HEK293 (cell line): Measurements from ENCODE around the gene DPYSL3.

Source experiments
- GLIS1 ChIP-seq: fragments of 450-650 bp; formaldehyde crosslinking; IDR thresholded peaks from 2 replicates; pipeline ENCODE4 v1.5.1; 2016; ENCODE audit warnings: missing biosample characterization, missing genetic modification characterization
- YY1 ChIP-seq: fragments of 450-650 bp; formaldehyde crosslinking; IDR thresholded peaks from 2 replicates; pipeline ENCODE4 v1.5.1; 2018; ENCODE audit warnings: missing biosample characterization, missing genetic modification characterization
- YY2 ChIP-seq: fragments of 450-650 bp; formaldehyde crosslinking; IDR thresholded peaks from 2 replicates; pipeline ENCODE4 v1.5.1; 2016; ENCODE audit warnings: missing biosample characterization, missing genetic modification characterization
- ZBTB17 ChIP-seq: fragments of 450-650 bp; formaldehyde crosslinking; IDR thresholded peaks from 2 replicates; pipeline ENCODE4 v1.5.1; 2016; ENCODE audit warnings: missing biosample characterization, missing genetic modification characterization
- ZBTB8A ChIP-seq: fragments of 450-650 bp; formaldehyde crosslinking; IDR thresholded peaks from 2 replicates; pipeline ENCODE4 v1.5.1; 2016; ENCODE audit warnings: missing biosample characterization, missing genetic modification characterization
- ZNF302 ChIP-seq: fragments of 450-650 bp; formaldehyde crosslinking; IDR thresholded peaks from 2 replicates; pipeline ENCODE4 v1.5.1; 2016; ENCODE audit warnings: missing biosample characterization, missing genetic modification characterization, low read depth
- ZNF311 ChIP-seq: fragments of 450-650 bp; formaldehyde crosslinking; IDR thresholded peaks from 2 replicates; pipeline ENCODE4 v1.5.1; 2017; ENCODE audit warnings: missing biosample characterization, missing genetic modification characterization, borderline replicate concordance
- ZNF623 ChIP-seq: fragments of 450-650 bp; formaldehyde crosslinking; IDR thresholded peaks from 2 replicates; pipeline ENCODE4 v1.5.1; 2016; ENCODE audit warnings: missing biosample characterization, missing genetic modification characterization
- TF ChIP-seq, protein P1 (sequence below): fragments of 450-650 bp; formaldehyde crosslinking; IDR thresholded peaks from 2 replicates; pipeline ENCODE4 v1.5.1; 2016; ENCODE audit warnings: missing biosample characterization, missing genetic modification characterization
- TF ChIP-seq, protein P2 (sequence below): fragments of 450-650 bp; formaldehyde crosslinking; IDR thresholded peaks from 2 replicates; pipeline ENCODE4 v1.5.1; 2016; ENCODE audit warnings: missing biosample characterization, missing genetic modification characterization
- TF ChIP-seq, protein P3 (sequence below): fragments of 450-650 bp; formaldehyde crosslinking; IDR thresholded peaks from 2 replicates; pipeline ENCODE4; 2016; ENCODE audit warnings: missing biosample characterization, missing genetic modification characterization
- TF ChIP-seq, protein P4 (sequence below): fragments of 450-650 bp; formaldehyde crosslinking; IDR thresholded peaks from 2 replicates; pipeline ENCODE4 v1.5.1; 2016; ENCODE audit warnings: missing biosample characterization, missing genetic modification characterization, borderline replicate concordance

DNA sequence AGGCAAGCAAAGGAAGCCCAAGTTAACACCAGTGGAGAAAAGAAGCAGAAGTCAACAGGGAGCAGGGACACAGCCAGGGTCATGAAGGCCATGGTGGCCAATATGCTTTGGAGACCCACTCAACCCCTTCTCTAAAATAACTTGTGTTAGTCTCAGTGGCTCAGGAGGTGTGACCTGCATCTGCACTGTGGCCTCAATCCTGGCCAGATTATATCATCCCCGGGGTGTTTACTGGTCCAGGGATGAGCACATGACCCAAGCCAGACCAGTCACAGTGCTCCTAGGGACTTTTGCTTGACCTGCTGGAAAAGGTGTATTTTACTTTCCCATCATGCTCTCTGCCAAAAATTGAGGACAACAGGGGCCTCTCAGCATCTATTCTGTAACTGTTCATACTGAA is 105.2 kb downstream of the DPYSL3 start:
- no peak for TF ChIP-seq ZBTB17 (tag by site-specific recombination)
- TF ChIP-seq, protein P1, sequence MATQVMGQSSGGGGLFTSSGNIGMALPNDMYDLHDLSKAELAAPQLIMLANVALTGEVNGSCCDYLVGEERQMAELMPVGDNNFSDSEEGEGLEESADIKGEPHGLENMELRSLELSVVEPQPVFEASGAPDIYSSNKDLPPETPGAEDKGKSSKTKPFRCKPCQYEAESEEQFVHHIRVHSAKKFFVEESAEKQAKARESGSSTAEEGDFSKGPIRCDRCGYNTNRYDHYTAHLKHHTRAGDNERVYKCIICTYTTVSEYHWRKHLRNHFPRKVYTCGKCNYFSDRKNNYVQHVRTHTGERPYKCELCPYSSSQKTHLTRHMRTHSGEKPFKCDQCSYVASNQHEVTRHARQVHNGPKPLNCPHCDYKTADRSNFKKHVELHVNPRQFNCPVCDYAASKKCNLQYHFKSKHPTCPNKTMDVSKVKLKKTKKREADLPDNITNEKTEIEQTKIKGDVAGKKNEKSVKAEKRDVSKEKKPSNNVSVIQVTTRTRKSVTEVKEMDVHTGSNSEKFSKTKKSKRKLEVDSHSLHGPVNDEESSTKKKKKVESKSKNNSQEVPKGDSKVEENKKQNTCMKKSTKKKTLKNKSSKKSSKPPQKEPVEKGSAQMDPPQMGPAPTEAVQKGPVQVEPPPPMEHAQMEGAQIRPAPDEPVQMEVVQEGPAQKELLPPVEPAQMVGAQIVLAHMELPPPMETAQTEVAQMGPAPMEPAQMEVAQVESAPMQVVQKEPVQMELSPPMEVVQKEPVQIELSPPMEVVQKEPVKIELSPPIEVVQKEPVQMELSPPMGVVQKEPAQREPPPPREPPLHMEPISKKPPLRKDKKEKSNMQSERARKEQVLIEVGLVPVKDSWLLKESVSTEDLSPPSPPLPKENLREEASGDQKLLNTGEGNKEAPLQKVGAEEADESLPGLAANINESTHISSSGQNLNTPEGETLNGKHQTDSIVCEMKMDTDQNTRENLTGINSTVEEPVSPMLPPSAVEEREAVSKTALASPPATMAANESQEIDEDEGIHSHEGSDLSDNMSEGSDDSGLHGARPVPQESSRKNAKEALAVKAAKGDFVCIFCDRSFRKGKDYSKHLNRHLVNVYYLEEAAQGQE (tag by site-specific recombination) = no peak
- TF ChIP-seq GLIS1 (tag by site-specific recombination) = no peak
- TF ChIP-seq, protein P2, sequence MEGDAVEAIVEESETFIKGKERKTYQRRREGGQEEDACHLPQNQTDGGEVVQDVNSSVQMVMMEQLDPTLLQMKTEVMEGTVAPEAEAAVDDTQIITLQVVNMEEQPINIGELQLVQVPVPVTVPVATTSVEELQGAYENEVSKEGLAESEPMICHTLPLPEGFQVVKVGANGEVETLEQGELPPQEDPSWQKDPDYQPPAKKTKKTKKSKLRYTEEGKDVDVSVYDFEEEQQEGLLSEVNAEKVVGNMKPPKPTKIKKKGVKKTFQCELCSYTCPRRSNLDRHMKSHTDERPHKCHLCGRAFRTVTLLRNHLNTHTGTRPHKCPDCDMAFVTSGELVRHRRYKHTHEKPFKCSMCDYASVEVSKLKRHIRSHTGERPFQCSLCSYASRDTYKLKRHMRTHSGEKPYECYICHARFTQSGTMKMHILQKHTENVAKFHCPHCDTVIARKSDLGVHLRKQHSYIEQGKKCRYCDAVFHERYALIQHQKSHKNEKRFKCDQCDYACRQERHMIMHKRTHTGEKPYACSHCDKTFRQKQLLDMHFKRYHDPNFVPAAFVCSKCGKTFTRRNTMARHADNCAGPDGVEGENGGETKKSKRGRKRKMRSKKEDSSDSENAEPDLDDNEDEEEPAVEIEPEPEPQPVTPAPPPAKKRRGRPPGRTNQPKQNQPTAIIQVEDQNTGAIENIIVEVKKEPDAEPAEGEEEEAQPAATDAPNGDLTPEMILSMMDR (tag by site-specific recombination) = no peak
- TF ChIP-seq ZNF302 = no peak
- TF ChIP-seq YY1 = no peak
- TF ChIP-seq, protein P3, sequence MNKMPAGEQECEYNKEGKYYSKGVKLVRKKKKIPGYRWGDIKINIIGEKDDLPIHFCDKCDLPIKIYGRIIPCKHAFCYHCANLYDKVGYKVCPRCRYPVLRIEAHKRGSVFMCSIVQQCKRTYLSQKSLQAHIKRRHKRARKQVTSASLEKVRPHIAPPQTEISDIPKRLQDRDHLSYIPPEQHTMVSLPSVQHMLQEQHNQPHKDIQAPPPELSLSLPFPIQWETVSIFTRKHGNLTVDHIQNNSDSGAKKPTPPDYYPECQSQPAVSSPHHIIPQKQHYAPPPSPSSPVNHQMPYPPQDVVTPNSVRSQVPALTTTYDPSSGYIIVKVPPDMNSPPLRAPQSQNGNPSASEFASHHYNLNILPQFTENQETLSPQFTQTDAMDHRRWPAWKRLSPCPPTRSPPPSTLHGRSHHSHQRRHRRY = no peak
- no peak for TF ChIP-seq ZNF623 (tag by site-specific recombination)
- TF ChIP-seq, protein P4, sequence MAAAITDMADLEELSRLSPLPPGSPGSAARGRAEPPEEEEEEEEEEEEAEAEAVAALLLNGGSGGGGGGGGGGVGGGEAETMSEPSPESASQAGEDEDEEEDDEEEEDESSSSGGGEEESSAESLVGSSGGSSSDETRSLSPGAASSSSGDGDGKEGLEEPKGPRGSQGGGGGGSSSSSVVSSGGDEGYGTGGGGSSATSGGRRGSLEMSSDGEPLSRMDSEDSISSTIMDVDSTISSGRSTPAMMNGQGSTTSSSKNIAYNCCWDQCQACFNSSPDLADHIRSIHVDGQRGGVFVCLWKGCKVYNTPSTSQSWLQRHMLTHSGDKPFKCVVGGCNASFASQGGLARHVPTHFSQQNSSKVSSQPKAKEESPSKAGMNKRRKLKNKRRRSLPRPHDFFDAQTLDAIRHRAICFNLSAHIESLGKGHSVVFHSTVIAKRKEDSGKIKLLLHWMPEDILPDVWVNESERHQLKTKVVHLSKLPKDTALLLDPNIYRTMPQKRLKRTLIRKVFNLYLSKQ (tag by site-specific recombination) = no peak
- no peak for TF ChIP-seq YY2 (tag by site-specific recombination)
- no peak for TF ChIP-seq ZNF311
- TF ChIP-seq ZBTB8A (tag by site-specific recombination) = no peak
